ENCODE results near the gene VIPR2.
"Not testable (repeated sequence)": the region's sequence is repeated elsewhere in the genome, so short reads cannot be mapped to it uniquely, and the experiment has no call there.

Gene VIPR2

DNA sequence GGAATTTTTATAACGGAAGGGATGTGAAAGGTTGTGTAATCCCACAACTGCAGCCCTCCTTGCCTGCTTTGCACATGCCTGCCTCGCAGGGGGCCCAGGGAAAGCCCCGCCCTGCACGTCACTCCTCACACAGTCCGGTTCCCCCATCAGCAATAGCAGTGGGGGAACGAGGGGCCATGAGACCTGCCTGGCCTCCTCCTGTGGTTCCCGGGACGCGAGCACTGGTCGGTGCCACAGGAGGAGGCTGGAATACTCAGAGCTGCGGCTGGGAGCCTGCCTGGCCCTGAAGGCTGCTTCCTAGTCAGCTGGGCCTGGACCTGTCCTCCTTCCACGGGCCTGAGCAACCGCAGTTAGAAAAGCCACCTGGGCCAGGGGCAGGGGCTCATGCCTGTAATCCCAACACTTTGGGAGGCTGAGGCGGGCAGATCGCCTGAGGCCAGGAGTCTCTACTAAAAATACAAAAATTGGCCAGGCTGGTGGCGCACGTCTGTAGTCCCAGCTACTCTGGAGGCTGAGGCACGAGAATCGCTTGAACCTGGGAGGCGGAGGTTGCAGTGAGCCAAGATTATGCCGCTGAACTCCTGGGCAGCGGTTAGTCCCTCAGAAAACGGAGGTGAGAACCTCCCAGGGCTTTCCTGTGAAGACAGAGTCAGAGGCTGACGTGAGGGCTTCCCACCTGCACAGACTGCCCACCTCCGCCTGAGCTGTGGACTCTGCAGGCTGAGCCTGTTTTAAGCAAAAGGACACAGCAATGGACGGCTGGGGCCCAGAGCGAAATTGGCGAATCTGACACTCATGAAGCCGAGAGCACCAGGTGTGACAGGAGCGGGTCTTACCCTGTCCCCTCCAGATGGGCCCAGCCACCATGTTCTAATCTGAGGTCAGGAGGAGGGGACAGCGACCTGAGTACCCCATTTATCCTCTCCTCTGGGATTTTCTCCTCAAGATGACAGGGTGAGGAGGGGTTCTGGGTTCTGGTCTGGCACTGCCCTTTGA, 52.9 kb downstream of the VIPR2 start:
- DNase-seq (ENCODE audit: low read depth): no peak

DNA sequence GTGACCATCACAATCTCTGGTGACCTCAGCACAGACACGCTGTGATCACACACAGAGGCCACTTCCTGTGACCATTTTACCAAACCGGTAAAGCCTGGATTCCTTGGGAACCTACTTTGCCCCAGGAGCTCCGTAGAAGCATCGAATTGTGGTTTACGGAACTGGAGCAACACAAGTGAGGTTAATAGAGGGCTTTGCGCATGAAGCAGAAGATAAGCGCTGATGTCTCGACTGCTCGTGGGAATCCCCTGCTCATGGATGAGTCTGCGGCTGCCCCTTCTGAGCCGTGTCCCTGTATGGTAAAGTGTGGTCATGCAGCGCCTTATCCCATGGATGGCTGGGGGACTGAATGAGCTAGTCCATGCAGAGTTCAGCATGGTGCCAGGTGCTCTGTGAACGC, 53.6 kb downstream of the VIPR2 start:
- DNase-seq (ENCODE audit: low read depth): no peak

DNA sequence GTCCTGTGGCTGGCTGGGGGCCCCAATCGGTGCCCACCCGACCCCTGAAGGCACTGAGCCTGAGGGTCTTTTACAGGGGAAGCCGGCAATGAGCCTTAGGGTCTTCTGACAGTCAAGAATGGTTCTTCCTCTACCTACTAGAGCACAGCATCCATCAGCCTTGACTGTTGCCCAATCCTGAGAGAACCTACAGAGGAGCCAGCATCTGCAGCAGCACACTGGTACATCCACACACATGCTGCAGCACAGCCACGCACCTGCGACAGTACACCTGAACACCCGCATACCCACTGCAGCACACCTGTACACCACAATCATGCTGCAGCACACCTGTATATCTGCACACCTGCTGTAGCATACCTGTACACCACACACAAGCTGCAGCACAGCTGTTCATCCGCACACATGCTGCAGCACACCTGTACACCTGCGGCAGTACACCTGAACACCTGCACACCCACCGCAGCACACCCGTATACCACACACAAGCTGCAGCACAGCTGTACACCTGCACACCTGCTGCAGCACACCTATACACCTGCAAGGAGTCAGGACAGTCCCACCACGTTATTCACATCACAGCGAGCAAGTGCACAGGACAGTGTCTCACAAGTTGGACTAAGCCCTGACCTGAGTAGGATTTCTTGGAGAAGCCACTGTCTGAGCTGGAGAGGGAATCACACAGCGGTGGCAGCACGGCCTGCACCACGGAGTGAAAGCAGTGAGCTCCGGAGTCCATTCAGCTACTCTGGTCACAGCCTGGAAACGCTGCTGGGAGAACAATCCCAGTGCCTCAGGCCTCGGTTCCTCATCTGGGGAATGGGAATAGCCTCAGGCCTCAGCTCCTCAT, 56.4 kb downstream of the VIPR2 start:
- DNase-seq (ENCODE audit: low read depth): no peak

DNA sequence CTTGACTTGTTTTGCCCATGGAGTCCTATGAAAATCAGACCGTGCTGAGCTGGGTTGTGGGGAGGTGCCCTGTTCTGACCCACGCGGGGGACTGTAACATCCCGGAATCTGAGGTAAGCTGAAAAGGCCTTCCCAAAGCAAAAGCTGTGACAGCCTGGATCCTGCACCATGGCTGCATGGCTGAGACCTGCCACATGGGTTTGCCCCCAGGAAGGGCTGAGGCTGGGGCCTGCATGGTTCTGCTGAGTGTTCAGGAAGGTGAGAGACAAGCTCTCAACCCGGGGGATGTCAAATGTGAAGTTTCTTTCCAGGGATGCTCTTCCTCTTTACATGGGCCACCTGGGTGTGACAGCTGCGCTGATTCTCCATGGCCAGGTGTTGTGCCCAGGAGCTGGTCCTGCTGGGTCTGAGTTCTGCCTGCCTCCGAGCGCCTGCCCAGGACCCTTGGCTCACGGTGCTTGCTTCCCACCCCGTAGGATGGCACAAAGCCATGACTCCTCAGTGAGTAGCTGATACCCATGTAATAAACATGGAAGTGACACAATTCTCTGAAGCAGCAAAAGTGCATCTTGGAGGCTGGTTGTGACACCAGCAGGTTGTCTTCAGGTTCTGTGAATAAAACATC, 58.3 kb downstream of the VIPR2 start:
- no peak for DNase-seq (ENCODE audit: low read depth)

DNA sequence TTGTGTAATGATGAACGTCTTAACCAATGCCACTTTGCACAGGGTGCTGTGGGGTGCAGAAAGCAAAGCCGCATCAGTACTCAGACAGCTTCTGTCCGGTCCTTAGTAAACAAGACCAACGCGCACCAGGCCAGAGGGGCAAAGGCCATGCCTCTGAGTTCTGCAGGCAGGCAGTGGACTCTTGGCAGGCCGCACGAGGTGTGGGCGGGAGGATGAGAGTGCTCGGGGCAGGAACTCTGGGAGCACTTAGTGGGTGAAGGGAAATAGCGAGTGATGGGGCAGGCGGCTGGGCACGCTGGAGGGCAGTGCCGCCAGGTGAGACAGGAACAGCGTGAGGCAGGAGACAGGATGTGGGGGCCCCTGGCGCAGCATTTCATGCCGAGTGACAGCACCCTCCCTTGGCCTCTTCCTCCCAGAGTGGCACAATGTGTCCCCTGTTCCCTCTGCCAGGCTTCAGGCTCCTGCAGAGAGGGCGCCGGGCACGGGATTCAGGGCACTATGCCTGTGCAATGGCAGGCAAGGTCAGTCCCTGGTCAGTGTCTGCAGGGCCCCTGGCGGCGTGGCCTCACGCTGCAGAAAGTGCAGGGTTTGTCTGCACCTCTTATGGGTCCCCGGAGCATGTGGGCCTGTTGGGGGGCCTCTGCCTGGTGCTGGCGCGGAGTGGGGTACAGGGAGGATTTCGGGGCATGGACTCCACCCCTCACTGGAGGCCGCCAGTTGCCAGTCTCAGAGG, 60.4 kb downstream of the VIPR2 start:
- DNase-seq (ENCODE audit: low read depth): no peak

DNA sequence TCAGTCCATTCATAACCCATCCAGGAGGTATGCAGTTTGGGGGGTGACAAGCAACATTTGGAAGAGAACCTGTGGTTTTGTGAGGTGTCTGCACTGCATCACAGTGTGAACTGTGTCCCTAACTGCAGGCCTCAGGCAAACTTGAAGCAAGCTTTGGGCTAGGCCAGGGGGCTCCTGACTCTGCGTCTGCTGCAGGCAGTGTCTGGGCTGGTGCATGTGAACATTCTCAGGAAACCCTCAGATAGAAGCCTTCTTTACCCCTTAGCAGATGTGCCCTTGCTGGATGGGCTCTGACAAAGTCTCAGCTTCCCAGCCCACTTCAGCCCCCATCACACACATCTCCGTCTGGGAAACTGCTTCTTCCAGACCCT, 61.0 kb downstream of the VIPR2 start:
- DNase-seq (ENCODE audit: low read depth): no peak

DNA sequence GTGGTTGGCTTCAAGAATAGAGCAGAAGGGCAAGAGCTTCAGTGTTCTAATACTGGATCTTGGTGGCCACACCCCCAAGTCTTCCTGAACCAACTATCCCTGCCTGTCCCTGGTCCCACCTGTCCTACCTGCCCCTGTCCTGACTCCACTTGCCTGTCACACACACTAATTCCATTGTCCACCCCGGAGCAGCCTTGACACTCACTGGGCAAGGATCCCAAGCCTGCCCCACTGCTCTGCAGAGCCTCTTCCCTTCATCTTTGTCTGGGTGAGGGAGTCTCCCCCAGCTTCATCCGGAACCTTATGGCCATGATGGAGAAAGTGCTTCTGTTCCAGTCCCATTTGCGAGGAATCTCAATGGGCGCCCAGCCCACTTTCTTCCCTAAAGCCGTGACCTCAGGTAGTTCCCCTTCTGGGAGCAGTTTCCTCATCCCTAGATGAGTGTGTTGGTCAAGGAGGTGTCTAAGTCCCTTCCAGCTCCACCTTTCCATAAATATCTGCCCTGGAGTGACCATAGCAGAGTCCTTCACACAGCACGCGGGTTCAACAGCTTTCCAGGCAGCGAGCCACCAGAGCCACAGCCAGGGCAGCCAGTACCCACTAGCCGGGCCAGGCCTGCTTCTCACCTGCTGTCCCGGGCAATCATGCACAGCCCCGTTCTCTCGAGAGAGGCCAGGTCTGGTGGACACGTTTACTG, 61.5 kb downstream of the VIPR2 start:
- DNase-seq (ENCODE audit: low read depth): no peak

DNA sequence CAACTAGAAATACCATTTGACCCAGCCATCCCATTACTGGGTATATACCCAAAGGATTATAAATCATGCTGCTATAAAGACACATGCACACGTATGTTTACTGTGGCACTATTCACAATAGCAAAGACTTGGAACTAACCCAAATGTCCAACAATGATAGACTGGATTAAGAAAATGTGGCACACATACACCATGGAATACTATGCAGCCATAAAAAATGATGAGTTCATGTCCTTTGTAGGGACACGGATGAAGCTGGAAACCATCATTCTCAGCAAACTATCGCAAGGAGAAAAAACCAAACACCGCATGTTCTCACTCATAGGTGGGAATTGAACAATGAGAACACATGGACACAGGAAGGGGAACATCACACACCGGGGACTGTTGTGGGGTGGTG, 62.6 kb downstream of the VIPR2 start:
- DNase-seq (ENCODE audit: low read depth): not testable (repeated sequence)

DNA sequence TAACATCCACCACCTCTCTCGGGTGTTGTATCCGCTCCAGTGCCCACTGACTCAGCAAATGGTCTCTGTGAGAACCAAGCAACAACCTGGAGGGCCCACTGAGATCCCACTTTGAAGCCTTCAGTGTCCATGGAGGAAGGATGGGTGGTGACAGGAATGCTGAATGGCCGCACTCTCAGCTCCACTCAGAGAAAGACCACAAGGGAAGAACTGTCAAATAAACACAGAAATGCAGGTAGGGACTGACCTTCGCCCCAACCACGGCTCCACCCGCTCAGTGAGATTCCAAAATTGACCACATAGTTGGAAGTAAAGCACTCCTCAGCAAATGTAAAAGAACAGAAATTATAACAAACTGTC, 65.8 kb downstream of the VIPR2 start:
- DNase-seq (ENCODE audit: low read depth): no peak

DNA sequence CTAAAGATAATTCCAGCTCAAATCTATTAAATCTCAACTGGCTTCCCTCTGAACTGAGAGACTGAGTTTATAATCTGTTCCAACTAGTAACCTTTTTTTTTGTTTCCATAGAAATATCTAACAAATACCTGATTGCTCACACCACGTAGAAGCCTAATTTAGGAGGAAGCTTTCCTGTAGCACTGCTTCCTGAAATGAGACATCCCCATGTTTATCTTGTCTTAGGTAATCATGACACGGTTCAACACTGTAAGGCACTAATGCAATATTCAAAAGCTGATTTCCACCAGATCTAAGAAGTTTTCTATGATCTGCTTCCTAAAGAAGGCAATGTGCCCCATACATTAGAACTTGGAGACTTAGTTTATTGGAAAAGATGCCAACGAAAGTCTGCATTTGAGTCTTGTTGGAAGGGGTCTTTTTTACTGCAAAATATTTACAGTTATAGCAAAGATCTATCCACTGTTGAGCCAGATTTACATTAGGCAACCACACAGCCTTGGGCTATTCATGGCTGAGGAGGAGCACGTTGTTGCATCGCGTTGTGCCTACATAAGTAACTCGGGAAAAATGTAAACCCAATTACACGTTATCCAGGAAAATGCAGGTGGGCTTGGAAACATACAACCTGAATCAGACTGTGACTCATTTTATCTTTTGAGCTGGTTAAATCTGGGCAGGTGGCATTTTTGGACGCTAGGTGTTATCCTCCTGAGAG, 66.3 kb downstream of the VIPR2 start:
- DNase-seq (ENCODE audit: low read depth): no peak

DNA sequence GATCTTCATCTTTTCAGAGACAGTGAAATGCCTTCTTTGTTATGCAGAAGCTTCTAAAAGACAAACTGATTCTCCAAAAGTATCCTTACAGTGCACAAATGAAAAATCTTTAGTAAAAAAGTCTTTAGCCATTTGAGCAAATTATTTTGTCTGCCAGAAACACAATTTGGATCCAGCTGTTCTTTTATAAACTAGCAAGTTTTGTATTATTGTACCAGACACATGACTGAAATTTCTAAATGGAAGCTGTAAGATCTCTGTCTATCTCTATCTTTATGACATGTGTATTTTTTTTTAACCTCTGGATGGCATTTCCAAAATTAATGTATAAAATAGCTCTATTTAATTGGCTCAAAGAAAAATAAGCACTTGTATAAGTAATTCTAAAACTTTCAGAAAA, 68.3 kb downstream of the VIPR2 start:
- no peak for DNase-seq (ENCODE audit: low read depth)

DNA sequence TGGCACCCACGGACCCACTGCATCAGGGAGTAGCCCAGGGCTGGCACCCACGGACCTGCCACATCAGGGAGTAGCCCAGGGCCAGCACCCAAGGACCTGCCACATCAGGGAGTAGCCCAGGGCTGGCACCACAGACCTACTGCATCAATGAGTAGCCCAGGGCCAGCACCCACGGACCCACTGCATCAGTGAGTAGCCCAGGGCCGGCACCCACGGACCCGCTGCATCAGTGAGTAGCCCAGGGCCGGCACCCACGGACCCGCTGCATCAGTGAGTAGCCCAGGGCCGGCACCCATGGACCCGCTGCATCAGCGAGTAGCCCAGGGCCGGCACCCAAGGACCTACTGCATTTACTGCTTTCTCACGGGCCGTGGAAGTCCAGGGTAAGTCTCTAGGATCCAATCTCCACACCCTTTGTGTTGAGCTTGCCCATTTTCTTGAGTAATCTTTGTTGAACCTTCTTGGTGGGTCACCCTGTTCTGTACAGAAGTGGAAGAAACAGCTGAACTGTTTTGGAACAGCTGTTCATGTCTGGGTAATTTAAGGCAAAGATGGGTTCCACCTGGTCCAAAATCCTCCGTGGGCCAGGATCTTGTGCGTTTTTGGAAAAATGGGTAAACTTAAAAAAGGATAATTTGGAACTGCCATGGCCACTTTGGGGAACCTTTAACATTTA, 69.0 kb downstream of the VIPR2 start:
- no peak for DNase-seq (ENCODE audit: low read depth)

DNA sequence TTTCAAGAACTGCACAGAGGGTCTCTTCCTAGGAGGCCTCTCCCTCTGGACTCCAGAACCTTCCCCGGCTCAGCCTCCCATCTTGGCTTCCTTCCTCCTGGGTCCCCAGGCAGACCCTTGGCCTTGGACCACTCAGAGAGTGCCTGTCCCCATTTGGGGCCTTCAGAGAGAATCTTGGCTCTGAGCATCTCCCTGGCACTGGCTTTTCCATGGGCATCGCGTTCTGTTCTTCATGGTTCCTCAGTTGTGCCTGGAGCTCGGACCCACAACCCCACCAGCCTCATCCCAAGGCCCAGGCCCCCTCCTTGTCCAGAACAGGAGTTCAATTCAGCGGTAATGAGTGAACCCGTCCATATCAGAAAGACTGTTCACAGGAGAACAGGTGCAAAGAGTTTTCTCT, 73.4 kb downstream of the VIPR2 start:
- DNase-seq (ENCODE audit: low read depth): no peak

DNA sequence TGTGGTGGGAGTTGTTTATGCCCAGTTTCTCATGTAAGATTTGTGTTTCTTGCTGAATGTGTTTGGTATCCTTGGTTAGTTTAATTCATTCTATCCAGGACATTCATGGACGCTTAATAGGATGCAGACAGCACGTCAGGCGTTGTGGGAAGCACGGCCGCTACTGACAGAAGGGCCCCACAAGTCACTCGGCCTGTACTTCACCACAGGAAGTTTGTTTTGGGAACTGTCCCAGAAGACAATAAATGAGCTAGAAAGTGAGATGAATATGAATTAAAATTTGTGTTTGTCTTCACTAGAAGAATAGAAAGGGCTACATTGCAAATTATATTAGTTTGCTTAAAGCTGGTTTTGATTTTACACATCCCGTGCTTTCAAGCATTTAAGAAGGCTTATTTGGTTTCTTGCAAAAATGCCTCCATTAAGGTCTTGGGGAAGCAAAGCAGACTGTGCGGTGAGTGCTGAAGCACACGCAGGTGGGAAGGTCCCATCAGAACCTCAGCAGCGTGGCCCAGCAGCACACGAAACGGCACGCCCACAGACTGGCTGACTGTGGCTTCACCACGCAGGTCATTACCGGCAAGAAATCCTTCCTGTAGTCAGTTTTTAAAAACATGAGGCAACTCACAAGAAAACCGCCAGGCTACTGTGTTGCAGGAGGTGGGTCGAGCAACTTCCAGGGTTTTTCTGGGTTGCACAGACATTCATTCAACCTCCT, 74.1 kb downstream of the VIPR2 start:
- no peak for DNase-seq (ENCODE audit: low read depth)

DNA sequence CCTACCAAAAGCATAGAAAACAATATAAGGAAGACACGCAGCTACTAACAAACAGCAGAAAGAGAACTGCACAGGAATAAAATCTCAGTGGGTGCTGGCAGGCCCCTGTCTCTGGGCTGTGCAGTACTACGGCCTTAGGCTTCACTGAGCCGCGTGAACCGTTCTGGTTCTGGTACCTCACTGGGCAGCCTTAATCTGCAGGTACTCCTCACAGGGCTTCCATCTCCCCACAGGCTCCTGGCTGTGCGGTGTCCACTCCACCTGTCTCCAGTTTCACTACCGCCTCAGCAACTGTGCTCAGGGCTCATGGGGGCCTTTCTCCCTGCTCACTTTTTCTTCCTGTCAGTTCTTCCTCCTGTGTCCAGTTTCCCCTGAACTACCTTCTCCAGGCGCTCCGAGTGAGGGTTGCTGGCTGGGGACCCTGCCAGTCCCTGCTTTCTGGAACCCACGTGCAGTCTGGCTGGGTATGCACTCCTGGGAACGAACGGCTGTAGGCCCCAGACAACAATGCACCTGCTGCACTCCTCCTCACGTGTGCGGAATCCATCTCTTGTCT, 75.7 kb downstream of the VIPR2 start:
- DNase-seq (ENCODE audit: low read depth): no peak

DNA sequence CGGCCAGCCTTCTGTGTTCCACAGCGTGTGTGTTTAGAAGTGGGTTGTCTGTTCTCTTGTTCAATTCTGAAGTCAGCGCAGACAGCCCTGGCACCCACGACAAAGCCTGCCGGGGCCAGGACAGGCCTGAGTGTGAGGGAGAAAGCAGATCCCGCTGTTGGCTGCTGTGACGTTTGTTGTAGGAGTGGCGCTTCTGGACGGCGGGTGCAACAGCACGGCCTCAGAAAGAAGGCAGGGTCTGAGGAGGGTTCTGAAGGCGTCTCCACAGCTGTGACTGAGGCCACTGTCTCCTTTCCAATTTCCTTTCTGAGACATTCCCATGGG, 76.2 kb downstream of the VIPR2 start:
- DNase-seq (ENCODE audit: low read depth): no peak

DNA sequence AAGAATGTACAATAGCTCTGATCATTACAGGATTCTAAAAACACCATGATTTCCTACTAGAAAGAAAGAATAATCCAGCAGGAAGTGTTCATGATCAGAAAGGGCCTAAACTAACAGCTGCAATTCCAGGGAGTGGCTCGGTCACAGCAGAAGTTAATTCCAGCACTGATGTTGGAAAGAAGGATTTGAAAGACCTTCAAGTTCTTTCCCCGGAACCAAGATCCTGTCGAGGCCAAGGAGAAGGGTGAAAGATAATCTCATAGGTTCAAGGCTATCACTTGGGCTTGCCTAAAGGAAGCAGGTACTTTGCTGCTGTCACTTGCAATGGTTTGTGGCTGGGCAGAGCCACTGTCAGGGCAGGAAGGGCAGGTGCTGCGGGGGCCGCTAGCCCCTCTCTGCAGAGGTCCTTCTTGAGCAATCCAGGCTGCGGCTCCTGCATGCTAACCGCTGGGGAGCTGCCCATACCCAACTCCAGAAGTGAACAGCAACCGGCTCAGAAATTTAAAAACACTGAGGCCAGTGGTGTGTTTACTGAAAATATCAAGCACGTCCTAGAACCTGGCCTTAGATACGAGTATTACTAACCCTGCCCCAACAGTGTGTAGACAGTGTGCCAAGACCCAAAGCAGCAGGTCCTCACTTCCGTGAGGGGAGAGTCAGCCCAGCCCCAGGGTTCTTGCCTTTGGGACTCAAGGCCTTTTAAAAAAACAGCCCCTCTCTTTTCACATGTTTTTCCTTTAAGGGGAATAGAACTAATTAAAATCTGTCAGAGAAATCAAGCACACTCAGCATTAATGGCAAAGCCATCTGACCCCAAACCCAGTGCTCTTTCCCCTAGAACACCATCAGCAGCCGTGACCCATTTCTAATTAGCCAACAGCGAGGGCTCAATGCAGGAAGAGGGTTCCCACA, 76.8 kb downstream of the VIPR2 start:
- DNase-seq (ENCODE audit: low read depth): no peak
